ENCODE data around the gene TTC9C. TPM values are rescaled to one million over a fixed set of nuclear protein-coding genes. Genes with fewer than 3 reads are reported as not detected.

Gene TTC9C
- total RNA-seq, 1 experiment from 2014 or later = 51.3 TPM

GRCh38 chr11:62705413-62705812, 22.9 kb upstream of the TTC9C start:
- Histone ChIP-seq H3K4me1 (replicated peaks) (peaks cover 29% of the 10 kb centered on the region), H3K36me3 (peaks cover 80% of the 10 kb centered on the region), H3K27ac (peak overlapping the region; percentile 67), H3K27me3 (replicated peaks) (no peaks in the 10 kb centered on the region), H3K9me3 (replicated peaks) (no peaks in the 10 kb centered on the region), H3K4me3 (peak overlapping the region; percentile 56)
- DNase-seq (ENCODE audit: low read depth in 1 of 2, low spot score in 2 of 2) = no peak

- Histone ChIP-seq H3K4me1 (replicated peaks) (peaks cover 30% of the 10 kb centered on the region), H3K27me3 (replicated peaks) (no peaks in the 10 kb centered on the region), H3K9me3 (replicated peaks) (no peaks in the 10 kb centered on the region), H3K36me3 (peaks cover 80% of the 10 kb centered on the region), H3K27ac (peak overlapping the region; percentile 67), H3K4me3 (peak overlapping the region; percentile 56)
- DNase-seq (ENCODE audit: low read depth in 1 of 2, low spot score in 2 of 2) = peak; percentile 96 to 98
Observed at GRCh38 chr11:62705880-62706849, 22.1 kb upstream of the TTC9C start.

GRCh38 chr11:62706850-62707247, 21.4 kb upstream of the TTC9C start:
- Histone ChIP-seq H3K27me3 (replicated peaks) (no peaks in the 10 kb centered on the region), H3K4me1 (replicated peaks) (peaks cover 30% of the 10 kb centered on the region), H3K27ac (no peak overlapping the region), H3K4me3 (no peak overlapping the region), H3K9me3 (replicated peaks) (no peaks in the 10 kb centered on the region), H3K36me3 (peaks cover 81% of the 10 kb centered on the region)
- no peak for DNase-seq (ENCODE audit: low read depth in 1 of 2, low spot score in 2 of 2)

- Histone ChIP-seq H3K4me3 (peak within 1 kb of the TSS; percentile 56), H3K9me3 (replicated peaks) (no peaks in the 10 kb centered on the region), H3K27me3 (replicated peaks) (no peaks in the 10 kb centered on the region), H3K36me3 (peaks cover 81% of the 10 kb centered on the region), H3K27ac (no peak within 1 kb of the TSS), H3K4me1 (replicated peaks) (peaks cover 30% of the 10 kb centered on the region)
- no peak for DNase-seq (ENCODE audit: low read depth in 1 of 2, low spot score in 2 of 2)
Observed at GRCh38 chr11:62707277-62707861, 20.9 kb upstream of the TTC9C start, which contains the start of the genes BSCL2 and GNG3. Gene BSCL2, minus strand, starts transcription at chr11:62707424. Its CDS starts 229 bp downstream, at chr11:62707195. Gene GNG3, plus strand, starts transcription at chr11:62707676. Its CDS starts 620 bp downstream, at chr11:62708296.

GRCh38 chr11:62708392-62708791, 19.9 kb upstream of the TTC9C start:
- H3K9me3 ChIP-seq (replicated peaks) = no peaks in the 10 kb centered on the region
- H3K4me3 ChIP-seq = no peak overlapping the region
- DNase-seq (ENCODE audit: low read depth in 1 of 2, low spot score in 2 of 2) = no peak
- H3K36me3 ChIP-seq = peaks cover 86% of the 10 kb centered on the region
- H3K4me1 ChIP-seq (replicated peaks) = peaks cover 30% of the 10 kb centered on the region
- no peak overlapping the region for H3K27ac ChIP-seq
- H3K27me3 ChIP-seq (replicated peaks) = no peaks in the 10 kb centered on the region

- peak overlapping the region; percentile 28 for H3K27ac ChIP-seq
- H3K4me1 ChIP-seq (replicated peaks) = peaks cover 30% of the 10 kb centered on the region
- DNase-seq (ENCODE audit: low read depth in 1 of 2, low spot score in 2 of 2) = no peak
- no peaks in the 10 kb centered on the region for H3K9me3 ChIP-seq (replicated peaks)
- H3K4me3 ChIP-seq = peak overlapping the region; percentile 33
- H3K27me3 ChIP-seq (replicated peaks) = no peaks in the 10 kb centered on the region
- H3K36me3 ChIP-seq = peaks cover 88% of the 10 kb centered on the region
Observed at GRCh38 chr11:62708793-62709192, 19.5 kb upstream of the TTC9C start.

- peak overlapping the region; percentile 33 for H3K4me3 ChIP-seq
- peaks cover 90% of the 10 kb centered on the region for H3K36me3 ChIP-seq
- no peaks in the 10 kb centered on the region for H3K27me3 ChIP-seq (replicated peaks)
- H3K9me3 ChIP-seq (replicated peaks) = no peaks in the 10 kb centered on the region
- DNase-seq (ENCODE audit: low read depth in 1 of 2, low spot score in 2 of 2) = peak; percentile 95 to 99
- peaks cover 30% of the 10 kb centered on the region for H3K4me1 ChIP-seq (replicated peaks)
- H3K27ac ChIP-seq = peak overlapping the region; percentile 72
Observed at GRCh38 chr11:62709247-62710000, 18.9 kb upstream of the TTC9C start.

GRCh38 chr11:62710001-62710345, 18.3 kb upstream of the TTC9C start:
- Histone ChIP-seq H3K9me3 (replicated peaks) (no peaks in the 10 kb centered on the region), H3K27ac (peak overlapping the region; percentile 72), H3K4me3 (peak overlapping the region; percentile 33), H3K36me3 (peaks cover 89% of the 10 kb centered on the region), H3K27me3 (replicated peaks) (no peaks in the 10 kb centered on the region), H3K4me1 (replicated peaks) (peaks cover 30% of the 10 kb centered on the region)
- DNase-seq (ENCODE audit: low read depth in 1 of 2, low spot score in 2 of 2) = no peak

- Histone ChIP-seq H3K9me3 (replicated peaks) (no peaks in the 10 kb centered on the region), H3K27me3 (replicated peaks) (no peaks in the 10 kb centered on the region), H3K4me1 (replicated peaks) (peaks cover 17% of the 10 kb centered on the region), H3K36me3 (peaks cover 91% of the 10 kb centered on the region), H3K4me3 (no peak overlapping the region), H3K27ac (no peak overlapping the region)
- DNase-seq (ENCODE audit: low read depth in 1 of 2, low spot score in 2 of 2) = no peak
Observed at GRCh38 chr11:62712276-62712812, 15.9 kb upstream of the TTC9C start.

- Histone ChIP-seq H3K36me3 (peaks cover 91% of the 10 kb centered on the region), H3K27ac (no peak overlapping the region)
- no peak for DNase-seq (ENCODE audit: low read depth in 1 of 2, low spot score in 2 of 2)
Observed at GRCh38 chr11:62712861-62713260, 15.4 kb upstream of the TTC9C start.

GRCh38 chr11:62713343-62713742, 14.9 kb upstream of the TTC9C start:
- Histone ChIP-seq H3K27ac (no peak overlapping the region), H3K4me3 (no peak overlapping the region), H3K4me1 (replicated peaks) (peaks cover 17% of the 10 kb centered on the region), H3K36me3 (peaks cover 93% of the 10 kb centered on the region), H3K9me3 (replicated peaks) (no peaks in the 10 kb centered on the region), H3K27me3 (replicated peaks) (no peaks in the 10 kb centered on the region)
- DNase-seq (ENCODE audit: low read depth in 1 of 2, low spot score in 2 of 2) = no peak

More at GRCh38 chr11:62712861-62713260, 15.4 kb upstream of the TTC9C start:
- no peak overlapping the region for H3K4me3 ChIP-seq
- H3K9me3 ChIP-seq (replicated peaks) = no peaks in the 10 kb centered on the region
- H3K4me1 ChIP-seq (replicated peaks) = peaks cover 17% of the 10 kb centered on the region
- H3K27me3 ChIP-seq (replicated peaks) = no peaks in the 10 kb centered on the region

GRCh38 chr11:62715150-62716130, 12.8 kb upstream of the TTC9C start:
- Histone ChIP-seq H3K4me1 (replicated peaks) (peaks cover under 1% of the 10 kb centered on the region; the same call in 1 of the 2 replicates), H3K9me3 (replicated peaks) (no peaks in the 10 kb centered on the region), H3K4me3 (no peak overlapping the region), H3K27ac (no peak overlapping the region), H3K36me3 (peaks cover 95% of the 10 kb centered on the region), H3K27me3 (replicated peaks) (no peaks in the 10 kb centered on the region)
- DNase-seq (ENCODE audit: low read depth in 1 of 2, low spot score in 2 of 2) = no peak
